Liver (tissue), 9 donors: ENCODE results near the gene TAS2R4. TPM values are rescaled to one million over a fixed set of nuclear protein-coding genes. Genes with fewer than 3 reads are reported as not detected.

Source experiments
- DNase-seq: peaks from one replicate; pipeline ENCODE4 v3.0.0-alpha.2; 2017; ENCODE audit warnings: low spot score
- H3K27ac ChIP-seq, 2 donors: one replicate each; pipeline ENCODE4 v1.7.0; 2013; ENCODE audit warnings: inconsistent platforms in 2 of 2, low read length in 2 of 2, control low read depth in 1 of 2, low read depth in 1 of 2, mild to moderate bottlenecking in 1 of 2
- H3K27me3 ChIP-seq, 4 donors: one replicate each; pipeline versions ENCODE4 v1.6.1 to v1.7.0; 2013; ENCODE audit warnings: low read length in 3 of 4, inconsistent platforms in 1 of 4, mild to moderate bottlenecking in 1 of 4, moderate library complexity in 1 of 4; ENCODE audit not compliant: control insufficient read depth in 4 of 4, insufficient read depth in 4 of 4
- H3K36me3 ChIP-seq, 4 donors: one replicate each; pipeline versions ENCODE4 v1.6.1 to v1.7.0; 2013; ENCODE audit warnings: low read length in 3 of 4, mild to moderate bottlenecking in 3 of 4, low read depth in 1 of 4, moderate library complexity in 1 of 4; ENCODE audit not compliant: control insufficient read depth in 4 of 4, insufficient read depth in 3 of 4
- H3K4me1 ChIP-seq, 4 donors: one replicate each; pipeline versions ENCODE4 v1.6.1 to v1.7.0; 2013; ENCODE audit warnings: low read length in 3 of 4, mild to moderate bottlenecking in 3 of 4, moderate library complexity in 1 of 4; ENCODE audit not compliant: control insufficient read depth in 4 of 4, insufficient read depth in 4 of 4
- H3K4me3 ChIP-seq, 3 donors: one replicate each; pipeline versions ENCODE4 v1.6.1 to v1.7.0; 2013; ENCODE audit warnings: low read length in 3 of 3, control low read depth in 1 of 3, low read depth in 1 of 3, mild to moderate bottlenecking in 1 of 3
- H3K9ac ChIP-seq, 2 donors: one replicate each; pipeline ENCODE4 v1.7.0; 2013; ENCODE audit warnings: low read length in 2 of 2, mild to moderate bottlenecking in 2 of 2, moderate library complexity in 2 of 2, control low read depth in 1 of 2, low read depth in 1 of 2
- H3K9me3 ChIP-seq, 4 donors: one replicate each; pipeline versions ENCODE4 v1.6.1 to v1.7.0; 2013; ENCODE audit warnings: low read length in 3 of 4; ENCODE audit not compliant: control insufficient read depth in 4 of 4
- FOXA1 ChIP-seq: IDR thresholded peaks from 2 replicates; pipeline ENCODE4 v1.6.1; 2016; ENCODE audit warnings: antibody characterized with exemption
- FOXA2 ChIP-seq: IDR thresholded peaks from 2 replicates; pipeline ENCODE4 v1.6.1; 2016; ENCODE audit warnings: antibody characterized with exemption
- GABPA ChIP-seq, 2 donors: IDR thresholded peaks in 1 of 2; conservative IDR thresholded peaks in 1 of 2; 2 replicates each; pipeline ENCODE4 v1.6.1; 2016; ENCODE audit warnings: antibody characterized with exemption in 2 of 2, mild to moderate bottlenecking in 1 of 2, moderate library complexity in 1 of 2
- HNF4A ChIP-seq, 2 donors: conservative IDR thresholded peaks; 2 replicates each; pipeline ENCODE4 v1.6.1; 2016; ENCODE audit warnings: antibody characterized with exemption in 2 of 2, mild to moderate bottlenecking in 2 of 2
- HNF4G ChIP-seq: IDR thresholded peaks from 2 replicates; pipeline ENCODE4 v1.6.1; 2016; ENCODE audit warnings: antibody characterized with exemption
- JUND ChIP-seq, 2 donors: IDR thresholded peaks; 2 replicates each; pipeline ENCODE4 v1.6.1; 2016; ENCODE audit warnings: antibody characterized with exemption in 2 of 2
- MAX ChIP-seq: IDR thresholded peaks from 2 replicates; pipeline ENCODE4 v1.6.1; 2016; ENCODE audit warnings: antibody characterized with exemption
- NR2F2 ChIP-seq: IDR thresholded peaks from 2 replicates; pipeline ENCODE4 v1.6.1; 2016; ENCODE audit warnings: antibody characterized with exemption
- RAD21 ChIP-seq, 2 donors: IDR thresholded peaks; 2 replicates each; pipeline ENCODE4 v1.6.1; 2016; ENCODE audit warnings: antibody characterized with exemption in 2 of 2, mild to moderate bottlenecking in 2 of 2
- REST ChIP-seq: IDR thresholded peaks from 2 replicates; pipeline ENCODE4 v1.6.1; 2016; ENCODE audit warnings: antibody characterized with exemption, mild to moderate bottlenecking
- RXRA ChIP-seq, 2 donors: IDR thresholded peaks; 2 replicates each; pipeline ENCODE4 v1.6.1; 2017 to 2018; ENCODE audit warnings: antibody characterized with exemption in 2 of 2, mild to moderate bottlenecking in 1 of 2
- SP1 ChIP-seq: IDR thresholded peaks from 2 replicates; pipeline ENCODE4 v1.6.1; 2018; ENCODE audit warnings: antibody characterized with exemption, mild to moderate bottlenecking
- TAF1 ChIP-seq: conservative IDR thresholded peaks from 2 replicates; pipeline ENCODE4 v1.6.1; 2016; ENCODE audit warnings: antibody characterized with exemption, mild to moderate bottlenecking
- YY1 ChIP-seq: IDR thresholded peaks from 2 replicates; pipeline ENCODE4 v1.6.1; 2016; ENCODE audit warnings: antibody characterized with exemption, mild to moderate bottlenecking
- ZBTB33 ChIP-seq: IDR thresholded peaks from 2 replicates; pipeline ENCODE4 v1.6.1; 2016; ENCODE audit warnings: antibody characterized with exemption
- WGBS: extraction: QIAGEN DNeasy Blood & Tissue Kit; methylation state at CpG from one replicate; pipeline ENCODE4 v1.1.7; 2013; 5-methylcytosine and 5-hydroxymethylcytosine counted together
- polyA plus RNA-seq, 2 donors: library from polyadenylated mRNA; stranded (reverse) in 1 of 2; unstranded in 1 of 2; fragments of 200-250 nt in 1 of 2; fragments of >200 nt in 1 of 2; fragmentation: Nextera tagmentation in 1 of 2; extraction: Ambion mirVana in 1 of 2; gene quantifications; one replicate each; pipeline versions ENCODE4 v1.2.1 to v1.2.3, GENCODE V29; 2013 to 2015
- total RNA-seq, 2 donors: library from RNA; depleted of rRNA; stranded (reverse); fragments of >200 nt; gene quantifications; one replicate each; pipeline ENCODE4 v1.2.3, GENCODE V29; 2014
- TF ChIP-seq, protein P1 (sequence below): IDR thresholded peaks from 2 replicates; pipeline ENCODE4 v1.6.1; 2016; ENCODE audit warnings: antibody characterized with exemption
- TF ChIP-seq, protein P2 (sequence below): fragments of 150-350 bp; IDR thresholded peaks from 2 replicates; pipeline ENCODE4 v1.5.1; 2017; ENCODE audit warnings: improper control_type of control experiment, low read depth, low read length; ENCODE audit not compliant: missing input control
- donor health status: healthy.
- donor health status: healthy.
- donor health status: healthy.
- donor health status: healthy.
- donor health status: healthy.

TAS2R4 gene
- total and polyA plus RNA-seq, 4 donors: 0.03 to 3.2 (median 0.42) TPM; not detected in 1

- Histone ChIP-seq H3K36me3 (no peaks in the 10 kb centered on the region), H3K27me3 (no peaks in the 10 kb centered on the region), H3K9ac (no peak overlapping the region), H3K9me3 (no peaks in the 10 kb centered on the region), H3K4me1 (no peaks in the 10 kb centered on the region), H3K27ac (no peak overlapping the region), H3K4me3 (no peak overlapping the region)
- WGBS: 82% methylated on average over 2 of the region's 2 CpGs
- no peak for TF ChIP-seq ZBTB33
- no peak for TF ChIP-seq FOXA2
- TF ChIP-seq, protein P1, sequence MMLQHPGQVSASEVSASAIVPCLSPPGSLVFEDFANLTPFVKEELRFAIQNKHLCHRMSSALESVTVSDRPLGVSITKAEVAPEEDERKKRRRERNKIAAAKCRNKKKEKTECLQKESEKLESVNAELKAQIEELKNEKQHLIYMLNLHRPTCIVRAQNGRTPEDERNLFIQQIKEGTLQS: no peak
- TF ChIP-seq RXRA (IDR thresholded peaks at IDR 0.05): no peak
- no peak for TF ChIP-seq HNF4A (conservative IDR thresholded peaks at IDR 0.05)
- no peak for TF ChIP-seq FOXA1
- no peak for TF ChIP-seq SP1
- no peak for TF ChIP-seq MAX
- TF ChIP-seq JUND (IDR thresholded peaks at IDR 0.05): no peak
- no peak for TF ChIP-seq HNF4G
- no peak for TF ChIP-seq YY1
- TF ChIP-seq REST: no peak
- no peak for TF ChIP-seq GABPA (IDR thresholded peaks at IDR 0.05 in 1 of 2, conservative IDR thresholded peaks at IDR 0.05 in 1 of 2)
- TF ChIP-seq, protein P2, sequence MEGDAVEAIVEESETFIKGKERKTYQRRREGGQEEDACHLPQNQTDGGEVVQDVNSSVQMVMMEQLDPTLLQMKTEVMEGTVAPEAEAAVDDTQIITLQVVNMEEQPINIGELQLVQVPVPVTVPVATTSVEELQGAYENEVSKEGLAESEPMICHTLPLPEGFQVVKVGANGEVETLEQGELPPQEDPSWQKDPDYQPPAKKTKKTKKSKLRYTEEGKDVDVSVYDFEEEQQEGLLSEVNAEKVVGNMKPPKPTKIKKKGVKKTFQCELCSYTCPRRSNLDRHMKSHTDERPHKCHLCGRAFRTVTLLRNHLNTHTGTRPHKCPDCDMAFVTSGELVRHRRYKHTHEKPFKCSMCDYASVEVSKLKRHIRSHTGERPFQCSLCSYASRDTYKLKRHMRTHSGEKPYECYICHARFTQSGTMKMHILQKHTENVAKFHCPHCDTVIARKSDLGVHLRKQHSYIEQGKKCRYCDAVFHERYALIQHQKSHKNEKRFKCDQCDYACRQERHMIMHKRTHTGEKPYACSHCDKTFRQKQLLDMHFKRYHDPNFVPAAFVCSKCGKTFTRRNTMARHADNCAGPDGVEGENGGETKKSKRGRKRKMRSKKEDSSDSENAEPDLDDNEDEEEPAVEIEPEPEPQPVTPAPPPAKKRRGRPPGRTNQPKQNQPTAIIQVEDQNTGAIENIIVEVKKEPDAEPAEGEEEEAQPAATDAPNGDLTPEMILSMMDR: no peak
- DNase-seq: no peak
These were observed 11.8 kb downstream of the TAS2R4 start for GRCh38 chr7:141788296-141788695.

DNA sequence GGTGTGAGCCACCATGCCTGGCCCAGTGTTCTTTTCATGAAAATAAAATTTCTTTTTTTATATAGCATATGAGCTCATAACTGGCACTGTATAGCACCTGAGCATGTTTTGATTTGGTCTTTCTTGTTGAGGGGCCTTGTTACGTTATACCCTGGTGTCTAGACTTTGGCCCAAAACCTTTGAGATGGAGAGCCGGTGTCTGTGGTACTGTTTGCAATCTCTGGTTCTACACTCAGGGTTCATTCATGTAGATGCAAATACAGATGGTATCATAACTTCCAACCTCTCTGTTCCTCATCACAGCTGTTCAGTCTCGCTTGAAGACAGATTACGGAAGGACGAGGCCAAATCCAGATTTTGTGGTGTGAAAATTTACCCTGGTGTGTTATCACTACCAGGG lies 13.4 kb downstream of the TAS2R4 start, which contains the start of gene TAS2R5:
TSS of gene TAS2R5 (plus strand) at position 301 of the 400 bp plus-strand sequence. CDS start 145 bp downstream, outside the sequence.
- Histone ChIP-seq H3K36me3 (no peaks in the 10 kb centered on the region), H3K27me3 (no peaks in the 10 kb centered on the region), H3K4me3 (no peak within 1 kb of the TSS), H3K27ac (no peak within 1 kb of the TSS), H3K9ac (no peak within 1 kb of the TSS), H3K9me3 (no peaks in the 10 kb centered on the region), H3K4me1 (no peaks in the 10 kb centered on the region)
- 82% methylated on average over 5 of the region's 5 CpGs for WGBS
- DNase-seq: no peak
- no peak for TF ChIP-seq SP1
- TF ChIP-seq RAD21 (IDR thresholded peaks at IDR 0.05): no peak
- no peak for TF ChIP-seq HNF4G
- TF ChIP-seq REST: no peak
- no peak for TF ChIP-seq YY1
- TF ChIP-seq, protein P1: no peak
- TF ChIP-seq RXRA (IDR thresholded peaks at IDR 0.05): no peak
- no peak for TF ChIP-seq TAF1
- no peak for TF ChIP-seq FOXA1
- TF ChIP-seq FOXA2: no peak
- TF ChIP-seq NR2F2: no peak
- TF ChIP-seq HNF4A (conservative IDR thresholded peaks at IDR 0.05): no peak
- no peak for TF ChIP-seq ZBTB33
